Stimulated activated CD8-positive, alpha-beta memory T cell treated with anti-CD3 and anti-CD28 coated beads, Interleukin-15, amount 100 ng/mL, for 1 hour (primary cell): ENCODE data around the gene WDR20.

ENCODE experiments used
- DNase-seq: peaks from one replicate; pipeline ENCODE4 v3.0.0-alpha.2; 2020; ENCODE audit warnings: low read depth

Gene WDR20

DNA sequence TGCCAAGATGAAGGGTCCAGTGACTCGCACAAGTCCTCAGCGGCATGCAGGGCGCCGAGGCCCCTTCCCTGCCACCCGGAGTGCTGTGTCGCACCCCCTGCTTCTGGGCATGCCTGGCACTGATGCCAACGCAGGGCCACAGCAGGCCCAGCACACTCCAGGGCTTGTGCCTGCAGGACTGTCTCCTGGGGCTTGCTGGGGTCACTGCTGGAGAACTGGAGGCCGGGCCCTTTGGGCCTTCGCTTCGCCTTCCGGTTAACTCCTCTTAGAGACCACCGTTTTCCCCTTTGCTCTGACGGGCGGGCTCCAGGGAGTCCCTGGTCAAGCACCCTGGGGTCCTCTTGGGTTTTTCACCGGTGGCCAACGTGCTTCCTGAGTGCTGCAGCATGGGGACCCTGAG is 79.6 kb downstream of the WDR20 start:
- no peak for DNase-seq

GRCh38 chr14:102220031-102220430 is 80.3 kb downstream of the WDR20 start:
- no peak for DNase-seq

GRCh38 chr14:102221026-102221425 is 81.3 kb downstream of the WDR20 start:
- DNase-seq, result no peak

DNA sequence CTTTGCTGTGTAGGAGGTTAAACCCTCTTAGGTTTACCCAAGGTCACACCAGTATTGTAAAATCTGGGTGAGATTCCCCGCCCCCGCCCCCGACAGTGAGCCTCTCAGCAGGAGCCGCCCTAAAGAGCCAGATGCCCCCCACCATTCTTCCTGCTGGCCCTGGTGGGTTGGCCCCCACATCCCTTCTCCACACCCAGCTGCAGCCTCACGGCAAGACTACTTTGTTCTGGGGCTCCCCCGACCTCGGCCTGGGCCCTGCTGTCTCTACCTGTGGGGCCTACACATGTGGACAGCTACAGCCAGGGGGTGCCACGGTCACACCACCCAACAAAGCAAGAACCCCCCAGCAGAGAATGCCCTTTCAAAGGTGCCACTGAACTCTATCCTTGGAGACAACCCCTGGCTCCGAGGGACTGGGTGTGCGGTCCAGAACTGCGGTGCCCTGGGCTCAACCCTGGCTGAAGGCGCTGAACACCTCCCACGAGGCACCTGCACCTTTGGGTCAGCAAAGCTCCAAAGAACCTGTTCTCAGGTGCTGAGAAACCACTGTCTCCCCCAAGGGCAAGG is 82.4 kb downstream of the WDR20 start:
- no peak for DNase-seq

DNA sequence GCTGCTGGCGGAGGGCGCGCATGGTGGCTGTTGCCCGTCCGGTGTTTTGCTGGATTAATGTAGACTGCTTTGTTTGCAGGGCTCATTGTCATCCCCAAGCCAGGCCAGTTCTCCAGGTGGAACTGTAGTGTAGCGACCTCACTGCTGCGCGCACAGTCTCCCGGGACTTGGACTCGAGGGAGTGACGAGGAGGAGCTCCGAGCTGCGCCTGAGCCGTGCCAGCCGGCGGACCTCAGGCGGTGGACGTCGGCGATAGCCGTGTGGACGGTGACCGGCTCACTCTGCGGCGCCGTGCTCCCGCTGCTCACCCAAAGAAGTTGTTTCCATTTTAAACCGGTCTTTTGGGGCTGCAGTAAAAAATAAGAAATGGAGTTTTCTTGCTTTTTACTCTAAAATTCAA is 83.1 kb downstream of the WDR20 start:
- no peak for DNase-seq

DNA sequence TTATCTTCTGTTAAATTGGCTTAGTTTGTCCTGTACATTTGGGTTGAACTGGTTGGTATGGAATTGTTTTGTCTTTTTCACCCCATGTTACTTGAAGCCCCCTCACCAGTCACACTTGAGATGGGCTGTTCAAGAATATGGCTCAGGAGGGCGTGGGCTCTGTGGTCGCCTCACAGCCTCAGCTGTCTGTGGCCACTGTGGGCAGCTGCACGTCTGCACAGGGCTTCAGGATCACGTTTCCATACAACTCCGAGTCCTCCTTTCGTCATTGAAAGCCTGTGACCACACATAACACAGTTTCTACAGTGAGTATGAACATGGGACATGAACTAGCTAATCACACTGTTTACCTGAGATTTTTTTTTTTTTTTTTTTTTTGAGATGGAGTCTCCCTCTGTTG is 84.0 kb downstream of the WDR20 start:
- DNase-seq, result no peak

DNA sequence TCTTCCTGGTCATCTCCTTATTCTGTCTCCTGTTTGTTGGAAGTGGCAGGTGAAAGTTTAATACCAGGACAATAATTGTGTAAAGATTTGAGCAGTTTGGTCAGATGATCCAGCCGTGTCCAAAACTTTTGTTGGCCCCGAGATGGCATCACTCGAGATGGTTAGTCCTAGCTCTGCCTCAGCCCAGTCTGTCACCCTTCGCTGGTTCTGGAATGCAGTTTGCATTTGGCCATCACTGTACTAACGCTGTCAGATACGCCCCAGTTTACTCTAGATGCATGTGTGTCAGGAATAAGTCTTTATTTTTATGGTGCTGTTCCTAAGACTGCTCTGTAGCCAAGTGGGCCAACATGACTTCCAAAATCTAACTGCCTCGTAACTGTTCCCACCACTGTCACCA is 85.7 kb downstream of the WDR20 start:
- DNase-seq, result no peak

DNA sequence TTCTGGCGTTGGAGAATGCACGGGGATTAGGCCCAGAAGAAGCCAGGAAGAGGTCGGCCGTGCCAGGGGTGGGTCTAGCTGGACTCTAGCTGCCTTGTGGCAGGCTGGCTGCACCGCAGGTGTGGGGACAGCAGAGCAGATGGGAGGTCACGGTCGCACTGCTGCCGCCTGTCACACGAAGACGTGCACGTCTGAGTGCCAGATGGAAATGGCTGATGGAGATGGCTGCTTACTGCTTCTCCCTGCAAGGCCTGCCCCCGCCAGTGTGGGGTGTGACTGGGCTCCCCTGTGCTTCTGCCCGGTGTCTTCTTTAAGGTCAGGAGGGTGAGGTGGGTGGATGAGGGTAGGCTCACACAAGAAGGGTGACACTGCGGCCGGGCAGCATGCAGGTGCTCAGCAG is 86.2 kb downstream of the WDR20 start:
- no peak for DNase-seq

DNA sequence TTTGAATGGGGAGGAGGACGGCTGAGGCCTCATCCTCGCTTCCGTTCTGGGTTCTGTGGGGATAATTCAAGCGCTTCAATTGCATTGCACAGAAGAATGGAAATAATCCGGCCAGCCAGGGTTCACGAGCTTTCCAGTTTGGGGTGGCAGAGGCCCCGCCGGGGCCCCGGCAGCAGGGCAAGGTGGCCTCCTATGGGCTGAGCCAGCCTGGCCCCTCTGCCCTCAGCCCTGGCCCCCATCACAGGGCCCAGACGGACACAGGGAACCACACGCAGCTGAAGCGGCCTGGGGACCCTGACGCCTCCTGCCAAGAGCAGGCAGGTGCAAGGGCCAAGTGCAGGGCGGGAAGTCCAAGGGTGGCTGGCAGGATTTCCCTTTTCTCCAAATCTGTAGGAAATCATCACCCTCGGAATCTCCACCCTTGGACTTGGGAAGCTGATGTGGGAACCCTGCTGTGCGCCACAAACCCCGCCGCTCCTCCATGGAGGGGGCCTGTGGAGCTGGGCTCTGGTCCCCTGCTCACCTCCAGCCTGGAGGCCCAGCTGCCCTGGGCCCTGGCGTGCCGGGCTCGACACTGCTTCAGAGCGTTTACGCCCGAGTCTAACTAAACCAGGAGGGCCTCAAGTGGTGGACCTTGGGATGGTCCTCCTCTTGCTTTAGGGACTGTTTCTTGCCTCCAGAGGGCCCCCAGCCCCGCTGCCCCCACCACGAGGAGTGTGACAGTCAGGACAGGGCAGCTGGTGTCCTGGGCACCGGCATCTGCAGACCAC is 86.8 kb downstream of the WDR20 start:
- no peak for DNase-seq

DNA sequence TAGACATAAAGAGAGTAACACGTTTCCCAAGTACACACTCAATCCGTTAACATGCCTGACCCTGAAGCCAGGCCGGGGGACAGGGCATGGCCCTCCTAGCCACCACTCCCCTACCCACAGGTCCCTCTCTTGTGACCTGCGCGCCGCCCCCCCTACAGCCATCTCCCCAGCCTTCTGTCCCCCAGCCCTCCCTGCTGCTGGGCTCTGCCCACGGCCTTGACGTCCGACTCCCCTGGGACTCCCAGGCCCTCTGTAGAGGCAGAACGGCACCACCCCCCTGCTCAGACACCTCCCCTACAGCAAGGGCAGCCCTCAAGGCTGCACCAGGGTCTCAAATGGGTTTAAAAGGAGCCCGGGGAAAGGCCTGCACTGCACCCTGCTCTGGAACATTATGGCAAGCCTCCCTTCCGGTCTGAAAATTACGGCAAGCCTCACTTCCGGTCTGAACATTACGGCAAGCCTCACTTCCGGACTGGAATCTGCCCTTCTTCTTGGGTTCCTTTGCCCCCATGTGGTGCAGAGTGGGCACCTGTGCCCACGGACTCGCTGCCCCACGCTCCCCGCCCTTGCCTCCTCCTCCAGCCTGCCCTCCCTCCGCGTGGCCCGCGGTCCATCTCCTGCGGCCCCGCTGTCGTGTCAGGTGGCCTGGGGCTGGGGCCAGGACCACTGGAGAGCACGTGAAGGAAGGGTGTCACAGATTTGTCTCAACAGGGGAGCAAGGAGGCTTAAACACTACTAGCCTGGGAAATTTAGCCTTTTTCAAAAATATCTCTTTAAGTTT is 87.7 kb downstream of the WDR20 start:
- no peak for DNase-seq

DNA sequence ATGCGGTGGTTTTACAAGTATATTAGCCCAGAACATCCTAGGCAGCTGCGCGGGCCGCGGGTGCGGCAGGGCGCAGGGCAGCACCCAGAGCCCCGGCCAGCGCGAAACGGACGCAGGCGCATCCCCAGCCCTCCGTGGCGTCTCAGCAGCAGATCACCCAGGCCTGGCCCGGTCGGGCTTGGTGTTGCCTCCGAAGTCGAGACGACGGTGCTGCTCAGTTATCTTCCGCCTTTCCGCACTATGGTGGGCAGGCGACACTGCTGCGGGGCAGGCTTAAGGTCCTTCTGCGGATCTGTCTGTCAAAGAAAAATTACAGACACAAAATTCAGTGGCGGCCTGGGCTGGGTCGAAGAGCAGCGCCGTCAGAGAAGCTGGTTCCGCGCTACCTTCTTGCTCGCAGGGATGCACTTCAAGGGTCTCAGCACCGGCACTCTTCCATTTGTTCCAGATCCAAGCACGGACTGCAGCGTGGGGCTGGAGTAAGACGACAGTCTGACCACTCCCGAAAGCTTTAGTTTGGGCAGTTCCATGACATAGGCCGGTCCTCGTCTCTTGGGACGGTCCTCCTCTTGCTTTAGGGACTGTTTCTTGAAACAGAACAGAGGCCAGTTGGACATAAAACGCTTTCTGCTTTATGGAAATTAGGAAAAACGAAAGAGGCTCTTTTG is 89.5 kb downstream of the WDR20 start:
- no peak for DNase-seq

DNA sequence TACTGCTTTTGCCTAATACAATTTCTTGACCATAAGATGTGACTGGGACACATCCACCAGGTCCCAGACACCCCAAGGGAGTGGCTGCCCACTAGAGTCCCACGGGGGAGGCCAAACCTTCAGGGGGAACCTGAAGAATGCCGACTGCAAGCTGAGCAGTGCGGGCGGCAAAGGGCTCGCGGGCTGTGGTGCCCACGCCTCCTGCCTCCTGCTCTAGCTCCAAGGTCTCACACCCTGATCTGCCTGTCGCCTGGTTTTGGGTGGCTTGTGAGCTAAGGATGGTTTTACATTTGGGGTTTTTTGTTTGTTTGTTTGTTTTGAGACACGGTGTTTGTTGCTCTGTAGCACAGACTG is 90.0 kb downstream of the WDR20 start:
- DNase-seq, result no peak

DNA sequence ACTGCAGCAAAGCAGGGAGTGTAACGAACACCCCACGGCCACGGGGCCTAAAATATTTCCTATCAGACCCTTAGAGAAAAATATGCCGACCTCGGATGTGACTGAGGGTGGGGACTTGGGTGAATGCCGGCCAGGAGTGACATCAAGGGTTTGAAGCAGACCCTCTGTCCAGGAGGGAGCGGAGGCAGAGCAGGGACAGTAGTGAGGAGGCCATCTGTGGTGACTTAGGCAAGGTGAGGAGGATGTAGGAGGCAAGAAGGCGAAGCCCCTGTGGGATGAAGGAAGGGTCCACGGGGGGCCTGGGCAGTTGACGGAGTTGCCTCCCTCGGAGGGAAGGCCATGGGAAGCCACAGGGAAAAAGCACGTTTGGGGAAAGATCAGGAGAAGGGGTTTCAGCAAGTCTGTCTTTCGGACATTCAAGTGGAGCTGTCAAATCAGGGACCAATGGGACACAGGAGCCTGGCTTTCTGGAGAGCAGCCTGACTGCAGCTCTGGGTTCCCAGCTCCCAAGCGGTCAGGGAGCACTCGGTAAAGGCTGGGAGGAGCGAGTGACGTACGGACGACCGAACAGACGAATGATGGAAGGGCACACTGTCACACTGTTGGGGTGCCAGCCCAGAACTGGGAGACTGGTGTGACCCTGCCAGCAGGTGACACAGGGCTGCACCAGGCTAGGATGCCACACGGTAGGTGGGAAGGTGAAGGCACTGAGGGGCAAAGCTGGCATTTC is 90.9 kb downstream of the WDR20 start:
- DNase-seq, result no peak

- DNase-seq, result no peak
Measured at GRCh38 chr14:102231476-102232347, 92.0 kb downstream of the WDR20 start.

GRCh38 chr14:102232348-102232625 is 92.6 kb downstream of the WDR20 start:
- no peak for DNase-seq

DNA sequence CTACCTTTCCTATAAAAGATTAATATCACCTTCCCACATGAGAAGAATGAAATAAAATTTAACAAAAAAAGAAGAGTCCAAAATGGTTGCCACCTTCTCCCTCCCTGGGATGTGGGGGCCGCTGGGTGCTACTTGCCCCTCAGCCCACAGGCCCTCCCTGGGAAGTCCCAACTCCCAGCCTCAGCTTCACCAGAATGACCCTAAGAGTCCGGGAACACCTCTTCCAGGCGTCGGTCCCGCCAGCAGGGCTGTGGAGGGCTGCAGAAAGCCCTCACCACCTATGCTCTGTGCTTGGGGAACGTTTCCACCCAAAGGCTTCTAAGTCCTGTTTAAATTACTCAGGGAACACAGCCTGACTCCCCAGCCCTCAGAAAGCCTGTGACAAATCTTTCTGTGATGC is 93.4 kb downstream of the WDR20 start:
- no peak for DNase-seq

- no peak for DNase-seq
Measured at GRCh38 chr14:102234331-102235264, 94.9 kb downstream of the WDR20 start.

GRCh38 chr14:102235275-102235897 is 95.7 kb downstream of the WDR20 start:
- DNase-seq, result peak; percentile 57

DNA sequence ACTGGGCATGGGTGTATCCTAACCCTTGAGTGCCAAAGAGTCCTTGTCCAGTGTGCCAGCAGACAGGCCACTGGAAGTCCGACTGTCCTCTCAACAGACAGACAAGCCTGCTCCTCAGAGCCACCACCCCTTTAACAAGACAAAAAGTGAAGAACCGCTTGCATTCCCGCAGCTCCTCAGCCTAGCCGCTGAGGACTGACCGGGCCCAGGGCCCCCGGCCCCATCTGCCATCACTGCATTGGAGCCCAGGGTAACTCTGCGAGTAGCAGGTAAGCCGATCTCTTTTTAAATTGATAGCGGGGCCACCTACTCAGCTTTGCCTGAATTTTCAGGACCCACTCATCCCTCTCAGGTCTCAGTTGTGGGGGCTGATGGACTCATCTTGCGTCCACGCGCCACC is 96.3 kb downstream of the WDR20 start:
- DNase-seq, result no peak

GRCh38 chr14:102238131-102238530 is 98.4 kb downstream of the WDR20 start:
- no peak for DNase-seq
